GM19455 (cell line): Measurements from ENCODE around the gene SNX7.
A peak's percentile ranks its signal among the peaks of the same experiment; 100 is the strongest.

Source experiments
- ATAC-seq: cut with Tn5 transposase; IDR thresholded peaks from one replicate; pipeline ENCODE4 v1.9.1; 2021; ENCODE audit not compliant: unreplicated experiment

The SNX7 gene

GRCh38 chr1:98764485-98764884, 103.0 kb downstream of the SNX7 start:
- no peak for ATAC-seq

GRCh38 chr1:98766255-98766654, 104.7 kb downstream of the SNX7 start:
- no peak for ATAC-seq

- ATAC-seq = no peak
Measured at GRCh38 chr1:98769162-98769561, 107.6 kb downstream of the SNX7 start.

GRCh38 chr1:98781906-98782305, 120.4 kb downstream of the SNX7 start:
- ATAC-seq = no peak

- ATAC-seq = no peak
Measured at GRCh38 chr1:98783821-98784220, 122.3 kb downstream of the SNX7 start.

GRCh38 chr1:98791498-98791897, 130.0 kb downstream of the SNX7 start:
- no peak for ATAC-seq

- ATAC-seq = no peak
Measured at GRCh38 chr1:98792123-98792522, 130.6 kb downstream of the SNX7 start.

- ATAC-seq = no peak
Measured at GRCh38 chr1:98793136-98793535, 131.6 kb downstream of the SNX7 start.

- ATAC-seq = peak; percentile 96
Measured at GRCh38 chr1:98794196-98794886, 132.8 kb downstream of the SNX7 start.

- ATAC-seq = no peak
Measured at GRCh38 chr1:98796049-98796448, 134.5 kb downstream of the SNX7 start.

- ATAC-seq = no peak
Measured at GRCh38 chr1:98797506-98797905, 136.0 kb downstream of the SNX7 start.
